Measurements from ENCODE around the gene ZBTB8A.
"Not testable (repeated sequence)": the region's sequence is repeated elsewhere in the genome, so short reads cannot be mapped to it uniquely, and the experiment has no call there.

ZBTB8A gene

DNA sequence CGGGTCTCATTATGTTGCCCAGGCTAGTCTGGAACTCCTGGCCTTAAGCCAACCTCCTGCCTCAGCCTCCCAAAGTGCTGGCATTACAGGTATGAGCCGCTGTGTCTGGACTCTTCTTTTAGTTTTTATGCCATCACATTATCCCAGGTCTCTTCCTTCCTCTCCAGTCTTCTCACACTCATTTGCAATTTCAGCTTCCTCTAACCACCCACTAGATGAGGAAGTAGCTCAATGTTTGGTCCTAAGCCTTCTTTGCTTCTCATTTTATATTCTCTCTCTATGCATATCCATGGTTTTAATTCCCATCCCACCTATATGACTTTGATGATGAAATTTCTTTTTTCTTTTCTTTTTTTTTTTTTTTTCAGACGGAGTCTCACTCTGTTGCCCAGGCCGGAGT lies 3.1 kb upstream of the ZBTB8A start:
- in situ Hi-C loops (cut with HindIII; ENCODE audit: low sequenced_read_pairs): no loop called here

DNA sequence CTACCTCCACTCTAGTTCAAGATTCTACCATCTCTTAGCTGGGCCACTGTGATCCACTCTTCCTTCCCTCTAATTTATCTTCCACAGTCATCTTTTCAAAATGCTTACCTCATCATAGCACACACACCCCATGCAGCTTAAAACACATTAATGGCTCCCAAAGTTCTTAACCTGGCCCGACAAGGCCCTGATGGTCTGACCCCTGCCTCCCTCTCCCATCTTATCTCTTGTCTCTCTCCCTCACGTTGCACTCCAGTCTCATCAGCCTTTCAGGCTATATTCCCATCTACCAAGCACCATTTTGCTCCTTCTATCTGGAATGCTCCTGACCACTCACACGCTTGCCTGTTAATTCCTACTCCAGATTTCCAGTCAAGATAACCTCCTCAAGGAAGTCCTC lies 2.5 kb upstream of the ZBTB8A start:
- in situ Hi-C loops (cut with HindIII; ENCODE audit: low sequenced_read_pairs): no loop called here

DNA sequence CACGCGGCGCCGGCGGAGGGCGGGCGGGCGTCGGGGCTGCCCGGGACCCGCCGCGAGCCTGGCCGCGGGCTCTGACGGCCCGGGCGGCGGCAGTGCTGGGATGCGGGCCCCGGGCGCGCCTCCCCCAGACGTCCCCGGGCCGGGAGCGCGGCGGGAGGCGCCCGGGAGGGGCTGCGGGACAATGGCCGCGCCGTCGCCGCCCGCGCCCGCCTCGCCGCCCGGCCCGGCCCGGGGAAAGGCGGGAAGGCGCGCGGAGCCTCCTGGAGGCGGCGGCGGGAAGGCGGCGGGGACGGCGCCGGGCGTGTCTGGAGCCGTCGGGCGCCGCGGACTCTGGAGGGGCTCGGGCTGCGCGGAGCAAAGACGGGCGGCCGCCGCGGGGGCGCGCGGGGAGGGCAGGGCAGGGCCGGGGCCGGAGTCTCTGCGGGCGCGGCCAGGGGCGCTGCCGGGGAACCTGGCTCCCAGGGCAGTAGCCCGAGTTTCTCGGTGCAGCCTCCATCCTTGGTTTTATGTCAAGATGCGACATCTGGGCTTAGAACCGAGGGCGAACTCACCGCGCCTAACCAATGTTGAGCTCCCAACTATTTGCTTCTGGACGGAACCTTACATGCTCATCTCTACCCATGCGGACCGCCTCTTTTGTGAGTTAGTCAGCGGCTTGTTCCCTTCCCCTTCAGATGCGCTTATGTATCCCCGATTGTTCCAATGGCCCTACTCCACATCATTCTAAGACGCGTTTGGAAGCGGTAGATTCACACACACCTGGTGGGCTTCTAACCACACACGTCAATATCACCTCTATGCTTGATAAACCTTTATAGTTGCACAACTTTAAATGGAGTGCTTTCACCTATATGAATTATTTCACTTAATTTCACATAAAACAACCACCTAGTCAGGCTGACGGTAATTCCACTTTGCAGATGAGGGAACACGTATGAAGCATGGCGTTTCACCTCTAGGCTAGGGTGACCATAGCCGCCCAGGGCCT lies 651 bp downstream of the ZBTB8A start:
- in situ Hi-C loops (cut with HindIII; ENCODE audit: low sequenced_read_pairs): no loop called here

DNA sequence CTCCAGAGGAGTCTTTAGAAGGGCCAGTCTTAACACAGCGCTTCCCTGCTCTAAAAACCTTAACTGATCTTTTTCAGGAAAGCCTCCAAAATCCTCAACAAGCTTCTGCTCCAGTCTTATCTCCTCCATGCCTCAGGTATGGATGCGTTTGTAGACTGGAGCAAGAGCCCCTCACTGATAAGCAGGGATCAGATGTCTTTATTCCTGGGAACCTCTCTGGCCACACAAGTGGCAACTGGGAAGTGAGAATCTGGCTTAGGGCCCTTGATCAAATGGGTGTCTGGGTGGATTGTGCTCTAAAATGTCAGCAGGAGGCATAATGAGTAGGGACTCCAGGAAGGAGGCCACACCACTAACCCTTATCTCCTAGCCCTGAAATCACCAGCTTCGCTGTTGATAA lies 1.4 kb downstream of the ZBTB8A start:
- in situ Hi-C loops (cut with HindIII; ENCODE audit: low sequenced_read_pairs): no loop called here

DNA sequence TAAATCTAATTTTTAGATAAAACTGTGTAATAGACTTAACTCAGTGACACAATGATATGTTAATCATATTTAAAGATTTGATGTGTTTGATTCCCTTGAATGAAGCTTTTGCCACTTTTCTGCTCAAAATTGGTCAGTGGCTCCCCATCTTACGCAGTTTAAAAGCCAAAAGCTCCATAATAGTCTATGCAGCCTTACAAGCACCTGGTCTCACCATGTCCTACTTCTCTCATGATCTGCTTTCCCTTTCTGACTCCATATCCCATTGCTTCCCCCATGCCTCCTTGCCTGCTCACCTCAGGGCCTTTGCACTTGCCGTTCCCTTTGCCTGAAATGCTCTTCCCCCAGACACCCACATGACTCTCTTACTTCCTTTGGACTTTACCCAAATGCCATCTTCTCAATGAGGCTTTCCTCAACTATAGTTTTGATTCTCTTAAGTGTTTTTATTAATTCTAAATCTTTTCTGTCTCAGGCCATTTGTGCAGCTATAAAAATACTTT lies 1.9 kb downstream of the ZBTB8A start:
- in situ Hi-C loops (cut with HindIII; ENCODE audit: low sequenced_read_pairs): no loop called here

DNA sequence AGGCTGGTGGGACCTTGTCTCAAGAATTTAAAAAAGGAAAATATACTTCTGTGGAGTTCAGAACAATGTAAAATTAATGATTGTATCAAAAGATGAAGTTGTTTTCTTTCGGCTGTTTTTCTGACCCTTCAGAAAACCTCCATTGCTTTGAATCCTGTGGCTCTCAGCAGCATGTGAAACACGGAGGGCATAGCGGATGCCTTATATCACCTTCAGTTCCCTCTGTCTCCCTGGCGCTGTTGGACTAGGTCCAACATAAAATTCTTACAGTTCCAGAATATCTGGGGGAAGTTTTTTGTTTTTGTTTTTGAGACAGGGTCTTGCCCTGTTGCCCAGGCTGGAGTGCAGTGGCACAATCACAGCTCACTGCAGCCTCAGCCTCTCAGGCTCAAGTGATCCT lies 7.4 kb downstream of the ZBTB8A start:
- in situ Hi-C loops (cut with HindIII; ENCODE audit: low sequenced_read_pairs): no loop called here

DNA sequence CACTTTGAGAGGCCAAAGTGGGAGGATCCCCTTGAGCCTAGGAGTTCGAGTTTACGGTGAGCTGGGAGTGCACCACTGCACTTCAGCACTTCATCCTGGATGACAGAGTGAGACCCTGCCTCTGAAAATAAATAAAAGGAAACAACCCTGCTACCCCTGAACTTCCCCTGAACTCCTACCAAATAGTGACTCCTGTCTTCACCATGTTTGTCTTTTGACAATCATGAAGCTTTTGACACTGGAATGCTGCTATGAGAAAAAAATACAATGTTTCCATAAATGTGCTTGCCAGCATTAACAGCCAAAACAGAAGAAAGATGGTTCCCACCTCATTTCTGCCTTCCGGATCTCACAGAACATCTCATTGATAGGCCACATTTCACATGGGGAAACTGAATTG lies 10.4 kb downstream of the ZBTB8A start:
- in situ Hi-C loops (cut with HindIII; ENCODE audit: low sequenced_read_pairs): no loop called here

DNA sequence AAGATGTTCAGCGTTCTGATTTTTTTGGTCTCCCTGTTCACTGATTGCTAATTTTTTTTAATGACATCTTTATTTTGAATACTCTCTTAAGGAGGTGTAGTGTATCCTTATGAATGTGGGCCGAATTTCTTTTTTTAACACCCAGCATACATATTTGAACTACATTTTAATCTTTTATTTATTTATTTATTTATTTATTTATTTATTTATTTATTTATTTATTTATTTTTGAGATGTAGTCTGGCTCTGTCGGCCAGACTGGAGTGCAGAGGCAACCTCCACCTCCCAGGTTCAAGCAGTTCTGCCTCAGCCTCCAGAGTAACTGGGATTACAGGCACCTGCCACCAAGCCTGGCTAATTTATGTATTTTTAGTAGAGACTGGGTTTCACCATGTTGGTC lies 15.1 kb downstream of the ZBTB8A start:
- in situ Hi-C loops (cut with HindIII; ENCODE audit: low sequenced_read_pairs): no loop called here

DNA sequence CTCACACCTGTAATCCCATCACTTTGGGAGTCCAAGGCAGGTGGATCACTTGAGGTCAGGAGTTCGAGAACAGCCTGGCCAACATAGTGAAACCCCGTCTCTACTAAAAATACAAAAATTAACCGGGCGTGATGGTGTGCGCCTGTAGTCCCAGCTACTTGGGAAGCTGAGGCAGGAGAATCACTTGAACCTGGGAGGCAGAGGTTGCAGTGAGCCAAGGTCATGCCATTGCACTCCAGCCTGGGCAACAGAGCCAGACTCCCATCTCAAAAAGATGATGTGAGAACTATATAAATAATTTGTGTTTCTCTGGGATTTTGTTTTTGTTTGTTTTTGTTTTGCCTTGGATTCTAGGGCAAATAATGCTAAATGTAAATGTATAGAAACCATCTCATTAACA lies 17.8 kb downstream of the ZBTB8A start:
- in situ Hi-C loops (cut with HindIII; ENCODE audit: low sequenced_read_pairs): not testable (repeated sequence)

DNA sequence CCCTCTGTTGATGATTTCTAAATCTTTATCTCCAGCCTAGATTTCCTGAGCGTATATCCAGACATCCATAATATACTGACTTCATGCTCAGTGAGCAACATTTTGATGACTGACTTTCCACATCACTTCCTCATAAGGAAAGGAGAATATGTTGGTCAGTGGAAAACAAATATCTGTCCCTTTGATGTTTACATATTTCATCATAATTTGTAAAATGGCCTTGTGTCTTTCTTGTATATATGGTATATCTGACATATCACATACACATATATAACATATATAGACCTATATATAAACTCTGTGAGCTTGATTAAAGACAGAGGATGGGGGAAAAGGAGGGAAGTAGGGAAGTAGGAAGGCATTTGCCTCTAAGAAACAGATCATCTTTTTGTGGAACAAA lies 18.6 kb downstream of the ZBTB8A start:
- in situ Hi-C loops (cut with HindIII; ENCODE audit: low sequenced_read_pairs): no loop called here

DNA sequence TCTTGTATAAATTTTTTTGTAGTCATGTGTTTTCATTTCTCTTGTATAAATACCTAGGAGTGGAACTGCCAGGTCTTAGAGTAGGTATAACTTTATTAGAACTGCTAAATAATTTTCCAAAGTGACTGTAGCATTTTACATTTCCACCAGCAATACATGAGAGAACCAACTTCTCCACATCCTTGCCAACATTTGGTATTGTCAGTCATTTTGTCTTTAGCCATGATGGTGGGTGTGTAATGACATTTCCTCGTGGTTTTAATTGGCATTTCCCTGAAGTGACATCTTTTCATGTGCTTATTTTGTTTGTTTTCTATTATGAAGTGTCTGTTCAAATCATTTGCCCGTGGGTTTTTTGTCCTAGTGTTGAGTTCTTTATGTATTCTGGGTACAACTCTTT lies 29.7 kb downstream of the ZBTB8A start:
- in situ Hi-C loops (cut with HindIII; ENCODE audit: low sequenced_read_pairs): no loop called here

DNA sequence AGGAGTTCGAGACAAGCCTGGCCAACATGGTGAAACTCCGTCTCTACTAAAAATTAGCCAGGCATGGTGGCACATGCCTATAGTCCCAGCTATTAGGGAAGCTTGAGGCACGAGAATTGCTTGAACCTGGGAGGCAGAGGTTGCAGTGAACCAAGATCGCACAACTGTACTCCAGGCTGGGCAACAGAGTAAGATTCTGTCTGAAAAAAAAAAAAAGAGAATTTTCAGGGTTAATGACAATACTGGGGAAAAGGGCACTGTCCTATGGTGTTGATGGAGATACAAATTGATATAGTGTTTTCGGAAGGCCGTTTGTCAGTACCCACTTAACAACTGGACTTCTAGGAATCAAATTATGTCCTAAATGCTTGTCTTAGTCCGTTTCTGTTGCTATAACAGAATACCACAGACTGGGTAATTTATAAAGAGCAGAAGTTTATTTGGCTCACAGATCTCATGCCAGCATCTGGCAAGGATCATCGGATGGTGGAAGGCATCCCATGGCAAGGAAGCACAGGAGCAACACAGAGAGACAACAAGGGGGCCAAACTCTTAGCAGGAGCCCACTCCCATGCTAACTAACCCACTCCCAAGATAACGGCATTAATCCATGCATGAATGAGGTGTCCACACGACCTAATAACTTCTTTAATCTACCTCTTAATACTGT lies 41.3 kb downstream of the ZBTB8A start:
- in situ Hi-C loops (cut with HindIII; ENCODE audit: low sequenced_read_pairs): no loop called here

DNA sequence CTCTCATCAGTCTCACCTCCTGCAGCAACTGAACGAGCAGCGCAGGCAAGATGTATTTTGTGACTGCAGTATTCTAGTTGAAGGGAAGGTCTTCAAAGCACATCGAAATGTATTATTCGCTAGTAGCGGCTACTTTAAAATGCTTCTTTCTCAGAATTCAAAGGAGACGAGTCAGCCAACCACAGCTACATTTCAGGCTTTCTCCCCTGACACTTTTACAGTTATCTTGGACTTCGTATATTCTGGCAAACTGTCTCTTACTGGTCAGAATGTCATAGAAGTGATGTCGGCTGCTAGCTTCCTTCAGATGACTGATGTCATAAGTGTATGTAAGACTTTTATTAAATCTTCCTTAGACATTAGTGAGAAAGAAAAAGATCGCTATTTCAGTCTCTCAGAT lies 53.7 kb downstream of the ZBTB8A start:
- in situ Hi-C loops (cut with HindIII; ENCODE audit: low sequenced_read_pairs): no loop called here

DNA sequence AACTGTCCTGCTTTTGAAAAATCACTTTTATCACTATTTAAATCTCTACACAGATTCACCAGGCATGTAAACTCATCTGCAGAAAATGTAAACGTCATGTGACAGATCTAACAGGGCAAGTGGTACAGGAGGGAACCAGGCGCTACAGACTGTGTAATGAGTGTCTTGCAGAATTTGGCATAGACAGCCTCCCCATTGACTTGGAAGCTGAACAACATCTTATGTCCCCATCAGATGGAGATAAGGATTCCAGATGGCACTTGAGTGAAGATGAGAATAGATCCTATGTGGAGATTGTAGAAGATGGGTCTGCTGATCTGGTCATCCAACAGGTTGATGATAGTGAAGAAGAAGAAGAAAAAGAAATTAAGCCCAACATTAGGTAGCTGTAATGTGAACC lies 60.8 kb downstream of the ZBTB8A start:
- in situ Hi-C loops (cut with HindIII; ENCODE audit: low sequenced_read_pairs): no loop called here

DNA sequence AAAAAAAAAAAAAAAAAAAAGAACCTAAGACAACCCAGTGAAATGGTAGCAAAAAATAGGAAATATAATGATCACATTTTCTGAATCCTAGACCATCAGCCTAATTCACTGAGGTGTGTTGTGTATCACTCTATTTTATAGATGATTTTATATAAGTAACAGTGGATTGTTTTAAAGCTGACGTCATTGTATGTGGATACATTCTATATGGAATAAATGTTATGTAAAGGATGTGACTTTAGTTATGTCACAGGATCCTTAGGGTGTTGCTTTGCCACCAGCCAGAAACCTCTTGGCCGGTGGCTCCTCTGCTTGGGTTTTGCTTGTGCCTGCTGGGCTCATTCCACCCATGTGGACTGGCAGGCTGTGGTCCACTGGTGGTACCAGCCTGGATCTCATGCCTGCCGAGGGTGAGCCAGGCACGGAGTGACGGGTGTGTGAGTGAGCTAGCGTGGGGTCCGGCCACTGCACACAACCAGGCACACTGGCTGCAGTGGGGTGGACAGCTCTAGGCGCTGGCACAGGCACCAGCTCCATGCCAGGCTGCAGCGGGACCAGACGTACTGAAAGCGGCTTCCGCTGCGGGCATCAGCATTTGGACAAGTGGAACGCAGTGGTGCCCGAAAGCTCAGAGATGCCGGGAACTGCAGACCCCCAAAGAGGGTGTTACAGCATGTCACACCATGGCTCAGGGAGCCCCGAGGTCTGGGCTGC lies 66.6 kb downstream of the ZBTB8A start:
- in situ Hi-C loops (cut with HindIII; ENCODE audit: low sequenced_read_pairs): no loop called here

DNA sequence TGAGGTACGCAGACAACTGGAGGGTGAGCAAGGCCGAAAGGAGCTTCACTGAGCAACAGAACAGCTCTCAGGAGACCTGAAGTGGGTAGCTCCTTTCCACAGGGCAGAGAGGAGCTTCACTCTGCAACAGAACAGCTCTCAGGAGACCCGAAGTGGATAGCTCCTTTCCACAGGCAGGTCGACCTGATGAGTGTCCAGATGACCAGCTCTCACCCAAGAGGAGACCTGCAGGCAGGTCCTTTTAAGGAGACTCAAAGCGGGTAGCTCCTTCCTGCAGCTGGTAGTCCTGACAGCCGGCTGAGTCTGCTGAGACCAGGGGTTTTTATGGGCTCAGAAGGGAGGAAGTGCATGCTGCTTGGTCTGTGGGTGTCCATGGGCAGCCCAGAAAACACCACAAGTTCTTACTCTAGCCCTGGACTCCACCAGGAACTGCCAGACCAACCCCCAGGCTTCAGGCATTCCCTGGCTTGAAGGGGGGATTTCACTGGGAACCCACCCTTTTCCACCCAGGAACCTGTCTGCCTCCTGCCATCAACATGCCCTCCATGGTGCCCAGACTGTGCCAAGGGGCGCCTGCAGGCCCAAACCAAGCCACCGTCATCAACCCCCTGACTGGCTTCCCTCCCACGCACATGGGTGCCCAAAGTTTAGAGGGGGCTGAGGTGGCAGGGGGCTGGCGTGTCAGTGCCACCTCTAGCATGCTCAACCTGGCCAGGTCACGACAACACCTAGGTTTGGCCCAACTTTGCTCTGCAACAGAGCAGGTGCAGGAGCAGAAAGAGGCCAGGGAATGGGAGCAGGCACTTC lies 67.5 kb downstream of the ZBTB8A start:
- in situ Hi-C loops (cut with HindIII; ENCODE audit: low sequenced_read_pairs): no loop called here

DNA sequence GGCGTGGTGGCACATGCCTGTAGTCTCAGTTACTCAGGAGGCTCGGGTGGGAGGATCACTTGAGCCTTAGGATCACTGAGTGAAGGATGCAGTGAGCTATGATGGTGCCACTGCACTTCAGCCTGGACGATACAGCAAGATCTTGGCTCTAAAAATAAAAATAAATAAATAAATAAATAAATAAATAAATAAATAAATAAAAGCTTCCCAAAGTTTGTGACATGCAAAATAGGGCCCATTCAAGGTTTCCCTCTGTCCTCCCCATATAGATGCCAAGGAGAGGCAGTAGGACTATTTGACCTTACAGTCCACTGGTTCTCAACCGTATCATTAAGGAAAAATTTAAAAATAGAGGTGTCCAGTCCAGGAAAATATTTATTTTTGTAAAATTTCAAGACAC lies 70.0 kb downstream of the ZBTB8A start:
- in situ Hi-C loops (cut with HindIII; ENCODE audit: low sequenced_read_pairs): no loop called here

DNA sequence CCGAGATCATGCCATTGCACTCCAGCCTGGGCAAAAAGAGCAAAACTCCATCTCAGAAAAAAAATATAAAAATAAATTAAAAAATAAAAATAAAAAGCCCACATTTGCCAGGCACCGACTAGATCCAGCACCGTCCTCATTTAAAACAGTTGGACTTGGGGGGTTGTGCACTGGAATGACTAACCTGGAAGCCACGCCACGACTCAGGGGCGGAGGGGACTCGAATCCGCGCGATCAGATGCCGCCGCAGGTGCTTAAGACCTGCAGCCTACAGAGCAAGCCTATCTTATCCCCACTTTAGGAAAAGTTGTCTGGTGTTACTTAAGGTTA lies 72.6 kb downstream of the ZBTB8A start:
- in situ Hi-C loops (cut with HindIII; ENCODE audit: low sequenced_read_pairs): no loop called here

DNA sequence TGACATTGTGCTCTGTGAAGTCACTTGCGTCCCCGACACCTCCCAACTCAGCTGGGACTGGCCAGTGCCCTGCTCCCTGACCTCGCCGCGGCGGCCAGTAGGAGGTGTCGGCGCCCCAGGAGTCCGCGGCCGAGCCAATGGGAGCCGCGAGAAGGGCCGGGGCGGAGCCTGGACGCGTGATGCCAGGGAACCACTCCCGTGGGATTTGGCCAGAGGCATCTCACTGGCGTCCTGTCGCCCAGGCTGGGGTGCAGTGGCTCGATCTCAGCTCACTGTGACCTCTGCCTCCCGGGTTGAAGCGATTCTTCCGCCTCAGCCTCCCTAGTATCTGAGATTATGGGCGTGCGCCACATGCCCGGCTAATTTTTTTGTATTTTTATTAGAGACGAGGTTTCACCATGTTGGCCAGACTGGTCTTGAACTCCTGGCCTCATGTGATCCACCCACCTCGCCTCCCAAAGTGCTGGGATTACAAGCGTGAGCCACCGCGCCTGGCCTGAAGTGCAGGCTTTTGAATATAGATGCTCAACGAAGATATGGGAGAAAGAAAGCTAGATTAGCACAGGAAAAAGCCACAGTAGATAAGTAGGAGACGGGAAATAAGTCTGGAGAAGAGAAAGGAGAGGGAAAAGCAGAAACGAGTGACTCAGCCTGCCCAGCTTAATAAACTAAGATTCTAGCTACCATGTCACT lies 73.1 kb downstream of the ZBTB8A start:
- in situ Hi-C loops (cut with HindIII; ENCODE audit: low sequenced_read_pairs): no loop called here

DNA sequence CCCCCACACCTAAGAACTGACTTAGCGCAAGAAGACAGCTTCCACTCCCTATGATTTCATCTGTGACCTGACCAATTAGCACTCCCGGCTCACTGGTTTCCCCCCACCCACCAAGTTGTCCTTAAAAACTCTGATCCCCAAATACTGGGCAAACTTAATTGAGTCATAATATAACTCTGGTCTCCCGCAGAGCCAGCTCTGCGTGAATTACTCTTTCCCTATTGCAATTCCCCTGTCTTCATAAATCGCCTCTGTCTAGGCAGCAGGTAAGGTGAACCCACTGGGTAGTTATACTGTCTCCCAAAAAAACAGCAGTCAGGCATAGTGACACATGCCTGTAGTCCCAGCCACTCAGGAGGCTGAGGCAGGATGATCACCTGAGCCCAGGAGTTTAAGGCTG lies 74.2 kb downstream of the ZBTB8A start:
- in situ Hi-C loops (cut with HindIII; ENCODE audit: low sequenced_read_pairs): no loop called here
